Measurements from ENCODE around the gene FFAR1. TPM values are rescaled to one million over a fixed set of nuclear protein-coding genes. Genes with fewer than 3 reads are reported as not detected.

Gene FFAR1, protein sequence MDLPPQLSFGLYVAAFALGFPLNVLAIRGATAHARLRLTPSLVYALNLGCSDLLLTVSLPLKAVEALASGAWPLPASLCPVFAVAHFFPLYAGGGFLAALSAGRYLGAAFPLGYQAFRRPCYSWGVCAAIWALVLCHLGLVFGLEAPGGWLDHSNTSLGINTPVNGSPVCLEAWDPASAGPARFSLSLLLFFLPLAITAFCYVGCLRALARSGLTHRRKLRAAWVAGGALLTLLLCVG (N-terminal part only)
- 0.04 TPM in 1 of 2 replicates, not detected in the other for total RNA-seq

GRCh38 chr19:35347171-35347929 lies at the start of gene FFAR1:
FFAR1 (plus strand) TSS chr19:35347902; CDS start chr19:35351552, 3,650 bp downstream.
- Histone ChIP-seq H3K36me3 (ENCODE audit: control insufficient read depth, insufficient read depth, low read length) (no peaks in the 10 kb centered on the region), H3K27me3 (ENCODE audit: control insufficient read depth, insufficient read depth, low read length) (peaks cover 17% of the 10 kb centered on the region), H3K4me3 (ENCODE audit: low read depth, low read length) (no peak within 1 kb of the TSS)
- TF ChIP-seq CTCF (IDR thresholded peaks at IDR 0.05; ENCODE audit: insufficient read depth, low read length, poor library complexity, severe bottlenecking), result no peak
- no peak for DNase-seq (ENCODE audit: low read depth)

- no peaks in the 10 kb centered on the region for H3K36me3 ChIP-seq (ENCODE audit: control insufficient read depth, insufficient read depth, low read length)
- no peak overlapping the region for H3K4me3 ChIP-seq (ENCODE audit: low read depth, low read length)
- no peak for TF ChIP-seq CTCF (IDR thresholded peaks at IDR 0.05; ENCODE audit: insufficient read depth, low read length, poor library complexity, severe bottlenecking)
- no peak for DNase-seq (ENCODE audit: low read depth)
- peaks cover 32% of the 10 kb centered on the region for H3K27me3 ChIP-seq (ENCODE audit: control insufficient read depth, insufficient read depth, low read length)
Measured at GRCh38 chr19:35297922-35298321, 49.8 kb upstream of the FFAR1 start.

GRCh38 chr19:35298561-35298972 lies 49.1 kb upstream of the FFAR1 start:
- DNase-seq (ENCODE audit: low read depth), result no peak
- TF ChIP-seq CTCF (IDR thresholded peaks at IDR 0.05; ENCODE audit: insufficient read depth, low read length, poor library complexity, severe bottlenecking), result no peak
- Histone ChIP-seq H3K27me3 (ENCODE audit: control insufficient read depth, insufficient read depth, low read length) (peaks cover 25% of the 10 kb centered on the region), H3K36me3 (ENCODE audit: control insufficient read depth, insufficient read depth, low read length) (no peaks in the 10 kb centered on the region), H3K4me3 (ENCODE audit: low read depth, low read length) (no peak overlapping the region)

DNA sequence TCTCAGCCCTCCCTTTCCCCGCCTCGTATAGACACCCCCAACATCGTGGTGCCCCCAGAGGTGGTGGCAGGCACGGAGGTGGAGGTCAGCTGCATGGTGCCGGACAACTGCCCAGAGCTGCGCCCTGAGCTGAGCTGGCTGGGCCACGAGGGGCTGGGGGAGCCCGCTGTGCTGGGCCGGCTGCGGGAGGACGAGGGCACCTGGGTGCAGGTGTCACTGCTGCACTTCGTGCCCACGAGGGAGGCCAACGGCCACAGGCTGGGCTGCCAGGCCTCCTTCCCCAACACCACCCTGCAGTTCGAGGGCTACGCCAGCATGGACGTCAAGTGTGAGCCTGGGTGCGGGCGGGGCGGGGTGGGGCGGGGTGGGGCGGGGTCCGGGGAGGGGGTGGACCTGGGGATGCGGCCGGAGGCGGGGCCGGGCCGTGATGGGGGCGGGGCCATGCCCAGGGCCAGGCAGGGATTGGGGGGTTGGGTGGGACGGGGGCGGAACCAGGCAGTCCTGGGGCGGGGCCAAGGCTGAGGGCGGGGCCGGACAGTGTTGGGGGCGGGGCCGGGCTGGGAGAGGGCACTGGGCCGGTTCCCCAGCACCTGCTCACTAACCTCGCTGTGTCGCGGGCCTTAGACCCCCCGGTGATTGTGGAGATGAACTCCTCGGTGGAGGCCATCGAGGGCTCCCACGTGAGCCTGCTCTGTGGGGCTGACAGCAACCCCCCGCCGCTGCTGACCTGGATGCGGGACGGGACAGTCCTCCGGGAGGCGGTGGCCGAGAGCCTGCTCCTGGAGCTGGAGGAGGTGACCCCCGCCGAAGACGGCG lies 48.0 kb upstream of the FFAR1 start:
- no peaks in the 10 kb centered on the region for H3K36me3 ChIP-seq (ENCODE audit: control insufficient read depth, insufficient read depth, low read length)
- no peak for DNase-seq (ENCODE audit: low read depth)
- H3K27me3 ChIP-seq (ENCODE audit: control insufficient read depth, insufficient read depth, low read length), result peaks cover 17% of the 10 kb centered on the region
- no peak overlapping the region for H3K4me3 ChIP-seq (ENCODE audit: low read depth, low read length)
- no peak for TF ChIP-seq CTCF (IDR thresholded peaks at IDR 0.05; ENCODE audit: insufficient read depth, low read length, poor library complexity, severe bottlenecking)

GRCh38 chr19:35300339-35300649 lies 47.4 kb upstream of the FFAR1 start:
- no peak for TF ChIP-seq CTCF (IDR thresholded peaks at IDR 0.05; ENCODE audit: insufficient read depth, low read length, poor library complexity, severe bottlenecking)
- no peaks in the 10 kb centered on the region for H3K36me3 ChIP-seq (ENCODE audit: control insufficient read depth, insufficient read depth, low read length)
- H3K27me3 ChIP-seq (ENCODE audit: control insufficient read depth, insufficient read depth, low read length), result peaks cover 17% of the 10 kb centered on the region
- H3K4me3 ChIP-seq (ENCODE audit: low read depth, low read length), result no peak overlapping the region
- DNase-seq (ENCODE audit: low read depth), result no peak
